ENCODE results near the gene RALB. TPM values are rescaled to one million over a fixed set of nuclear protein-coding genes. Genes with fewer than 3 reads are reported as not detected.
A peak's percentile ranks its signal among the peaks of the same experiment; 100 is the strongest.

RALB gene
- total RNA-seq, 2 experiments from 2014 or later, result 45.7 to 50.4 TPM

DNA sequence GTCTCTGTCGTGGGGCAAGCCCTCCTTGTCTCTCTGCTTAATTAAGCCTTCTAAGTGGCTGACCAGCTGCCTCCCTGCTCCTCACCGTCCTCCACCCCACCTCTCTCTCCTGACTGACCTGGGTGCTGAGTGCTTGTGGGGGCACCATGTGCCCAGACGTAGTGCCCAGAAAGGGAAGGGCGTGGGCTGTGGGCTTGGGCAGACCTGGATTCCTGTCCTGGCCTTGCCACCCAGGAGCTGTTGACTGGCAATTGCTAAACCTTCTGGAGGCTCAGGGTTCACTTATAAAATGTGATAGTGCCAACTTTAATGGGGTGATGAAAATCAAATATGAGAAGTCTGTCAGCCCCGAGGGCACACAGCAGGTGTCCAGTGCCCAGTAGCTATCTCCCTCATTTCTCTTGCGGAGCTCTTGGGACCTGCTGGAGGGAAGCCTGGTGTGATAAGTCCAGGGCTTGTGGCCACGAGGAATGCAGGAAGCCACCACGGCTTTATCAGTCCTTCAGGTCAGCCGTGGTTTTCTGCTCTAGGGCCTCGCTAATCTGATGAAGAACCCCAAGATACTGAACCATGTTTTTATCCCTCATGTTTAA, 71.3 kb downstream of the RALB start:
- Mint-ChIP-seq H3K27me3 (peaks cover 11% of the 10 kb centered on the region), H3K4me3 (no peak overlapping the region), H3K27ac (no peak overlapping the region), H3K36me3 (no peaks in the 10 kb centered on the region), H3K9me3 (no peaks in the 10 kb centered on the region), H3K4me1 (peaks cover 2% of the 10 kb centered on the region)
- POLR2A ChIA-PET, result no interaction called here
- DNase-seq, result no peak
- ATAC-seq (ENCODE audit: low read depth), result no peak

DNA sequence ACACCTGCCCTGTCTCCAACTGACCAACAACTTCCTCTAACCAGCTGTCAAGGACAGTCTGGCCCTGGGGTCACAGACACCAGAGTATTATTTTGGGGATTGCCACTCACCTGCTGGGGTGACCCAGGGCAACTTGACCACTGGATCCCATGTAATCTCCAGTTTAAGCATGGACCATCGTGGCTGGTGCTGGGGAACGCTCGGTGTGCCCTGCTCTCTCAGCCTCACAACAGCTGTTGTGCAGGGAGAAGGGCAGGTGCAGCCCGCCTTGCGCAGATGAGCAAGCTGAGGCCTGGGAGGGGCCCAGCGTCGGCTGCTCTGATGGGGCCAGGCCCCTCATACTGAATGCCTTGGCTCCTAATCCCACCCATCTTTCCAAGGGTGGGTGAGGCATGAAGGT, 72.3 kb downstream of the RALB start:
- DNase-seq (no peak), ATAC-seq (ENCODE audit: low read depth) (no peak)
- no peak overlapping the region for H3K4me3 Mint-ChIP-seq
- H3K27ac Mint-ChIP-seq, result no peak overlapping the region
- H3K4me1 Mint-ChIP-seq, result peaks cover 2% of the 10 kb centered on the region
- H3K36me3 Mint-ChIP-seq, result no peaks in the 10 kb centered on the region
- H3K27me3 Mint-ChIP-seq, result peaks cover 11% of the 10 kb centered on the region
- no peaks in the 10 kb centered on the region for H3K9me3 Mint-ChIP-seq
- POLR2A ChIA-PET, result no interaction called here

DNA sequence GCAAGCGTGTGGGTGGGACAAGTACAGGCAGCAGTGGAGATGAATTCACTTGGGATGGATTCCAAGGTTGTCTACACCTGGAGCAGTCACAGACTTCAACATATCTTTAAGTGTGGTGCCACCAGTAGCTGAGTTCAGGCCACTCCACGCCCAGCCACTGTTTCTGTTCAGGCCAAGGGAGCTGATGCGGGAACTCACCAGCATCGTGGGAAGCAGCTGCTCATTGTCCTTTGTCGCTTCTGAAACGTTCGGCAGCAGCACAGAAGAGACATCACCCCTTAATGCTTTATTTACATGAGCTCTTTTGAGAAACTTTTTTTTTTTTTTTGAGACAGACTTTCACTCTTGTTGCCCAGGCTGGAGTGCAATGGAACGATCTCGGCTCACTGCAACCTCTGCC, 73.4 kb downstream of the RALB start:
- no peak overlapping the region for H3K27ac Mint-ChIP-seq
- POLR2A ChIA-PET, result interaction anchor here (1.1 kb wide), 1 partner anchor 12 kb away, joined by 3 read pairs; no protein-coding TSS in a partner anchor

DNA sequence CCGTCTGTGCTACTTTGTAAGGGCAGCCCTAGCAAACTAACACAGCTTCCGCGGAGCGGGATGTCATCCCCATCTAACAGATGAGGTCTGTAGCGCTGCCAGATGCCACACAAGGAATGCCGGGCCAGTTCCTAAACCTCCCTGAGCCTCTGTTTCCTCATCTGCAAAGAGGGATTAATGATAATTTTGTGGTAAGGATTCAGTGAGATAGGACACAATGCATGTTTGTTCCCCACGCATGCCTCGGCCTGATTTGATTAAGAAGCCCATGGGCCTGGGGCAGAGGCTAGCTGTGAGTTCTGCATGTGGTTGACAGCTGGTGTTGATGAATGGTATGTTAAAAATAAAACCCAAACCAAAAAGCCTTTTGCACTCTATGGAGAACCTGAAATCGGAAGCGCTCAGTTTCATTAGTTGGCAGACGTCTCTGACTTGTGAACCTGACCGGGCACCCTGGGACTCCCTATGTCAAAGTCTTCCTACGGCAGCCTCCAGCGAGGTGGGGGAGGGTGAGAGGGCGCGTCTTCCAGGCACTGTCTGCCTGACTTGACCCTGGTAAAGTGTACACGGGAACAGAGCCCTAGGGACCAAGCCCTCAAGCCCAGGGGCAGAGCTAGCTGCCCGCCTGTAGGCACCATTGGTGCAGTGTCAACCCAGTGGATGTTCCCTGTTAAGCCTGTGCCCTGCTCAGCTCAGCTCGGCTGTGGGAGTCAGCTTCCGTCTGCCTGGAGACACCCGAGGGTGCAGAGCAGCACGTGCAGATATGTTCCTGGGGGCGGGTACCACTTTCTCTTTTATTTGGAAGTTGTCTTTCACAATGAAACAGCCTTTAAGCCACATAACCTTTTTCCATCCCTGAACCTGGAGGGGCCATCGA, 78.5 kb downstream of the RALB start:
- no peak for ATAC-seq (ENCODE audit: low read depth)
- peaks cover 26% of the 10 kb centered on the region for H3K27me3 Mint-ChIP-seq

More for the DNA sequence above, 73.4 kb downstream of the RALB start:
- ATAC-seq (ENCODE audit: low read depth) (no peak), DNase-seq (no peak)
- Mint-ChIP-seq H3K4me3 (no peak overlapping the region), H3K4me1 (peaks cover 2% of the 10 kb centered on the region), H3K27me3 (peaks cover 14% of the 10 kb centered on the region), H3K36me3 (no peaks in the 10 kb centered on the region), H3K9me3 (no peaks in the 10 kb centered on the region)

DNA sequence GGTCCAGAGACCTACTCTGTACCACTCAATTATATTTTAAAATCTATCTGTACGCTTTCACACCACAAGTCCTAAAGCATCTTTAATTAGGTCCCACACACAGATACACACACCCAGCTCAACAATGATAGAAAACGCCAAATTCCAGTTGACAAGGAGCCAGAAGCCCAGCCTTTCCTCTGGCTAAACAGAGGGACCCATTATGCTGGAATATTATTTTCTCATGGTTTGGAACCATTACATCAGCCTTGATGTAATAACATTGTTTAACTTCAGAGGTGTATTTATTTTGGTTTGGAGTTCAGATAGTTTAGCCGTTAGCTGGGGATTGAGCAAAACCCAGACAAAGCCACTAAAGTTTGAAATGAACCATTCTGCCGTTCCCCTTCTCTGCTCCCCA, 79.3 kb downstream of the RALB start:
- H3K27ac Mint-ChIP-seq, result no peak overlapping the region
- no peak overlapping the region for H3K4me3 Mint-ChIP-seq
- ATAC-seq (ENCODE audit: low read depth) (no peak), DNase-seq (no peak)
- H3K36me3 Mint-ChIP-seq, result no peaks in the 10 kb centered on the region
- peaks cover 26% of the 10 kb centered on the region for H3K27me3 Mint-ChIP-seq
- H3K4me1 Mint-ChIP-seq, result no peaks in the 10 kb centered on the region
- POLR2A ChIA-PET, result interaction anchor here (0.6 kb wide), 1 partner anchor 353 kb away, joined by 3 read pairs; no protein-coding TSS in a partner anchor
- H3K9me3 Mint-ChIP-seq, result peaks cover 3% of the 10 kb centered on the region

More for the DNA sequence above, 78.5 kb downstream of the RALB start:
- Mint-ChIP-seq H3K9me3 (peaks cover 3% of the 10 kb centered on the region), H3K36me3 (no peaks in the 10 kb centered on the region), H3K4me1 (no peaks in the 10 kb centered on the region), H3K4me3 (no peak overlapping the region), H3K27ac (no peak overlapping the region)
- no peak for DNase-seq
- POLR2A ChIA-PET, result no interaction called here

DNA sequence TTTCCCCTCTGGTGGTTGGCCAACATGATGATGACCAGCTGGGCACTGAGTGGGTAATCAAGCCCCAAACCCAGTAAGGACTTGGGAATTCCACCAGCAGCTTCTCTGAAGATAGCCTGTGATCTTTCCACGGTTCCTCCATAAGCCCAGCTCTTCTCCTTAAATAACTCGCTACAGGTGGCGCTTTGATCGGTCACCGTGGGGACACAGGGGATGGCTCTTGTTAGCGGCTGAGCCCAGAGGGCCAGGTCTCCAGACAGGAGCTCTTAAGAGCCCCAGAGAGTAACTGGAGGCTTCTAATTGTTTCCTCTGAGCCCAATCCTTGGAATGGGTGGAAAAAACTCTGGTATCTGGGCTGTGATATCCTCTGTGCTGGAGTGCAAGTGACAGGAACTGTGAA, 79.7 kb downstream of the RALB start:
- no peak overlapping the region for H3K27ac Mint-ChIP-seq
- H3K9me3 Mint-ChIP-seq, result peaks cover 3% of the 10 kb centered on the region
- no peak overlapping the region for H3K4me3 Mint-ChIP-seq
- H3K27me3 Mint-ChIP-seq, result peaks cover 23% of the 10 kb centered on the region
- H3K36me3 Mint-ChIP-seq, result no peaks in the 10 kb centered on the region
- DNase-seq (no peak), ATAC-seq (ENCODE audit: low read depth) (no peak)
- POLR2A ChIA-PET, result interaction anchor here (0.6 kb wide), 1 partner anchor 352 kb away, joined by 3 read pairs; no protein-coding TSS in a partner anchor
- H3K4me1 Mint-ChIP-seq, result no peaks in the 10 kb centered on the region

DNA sequence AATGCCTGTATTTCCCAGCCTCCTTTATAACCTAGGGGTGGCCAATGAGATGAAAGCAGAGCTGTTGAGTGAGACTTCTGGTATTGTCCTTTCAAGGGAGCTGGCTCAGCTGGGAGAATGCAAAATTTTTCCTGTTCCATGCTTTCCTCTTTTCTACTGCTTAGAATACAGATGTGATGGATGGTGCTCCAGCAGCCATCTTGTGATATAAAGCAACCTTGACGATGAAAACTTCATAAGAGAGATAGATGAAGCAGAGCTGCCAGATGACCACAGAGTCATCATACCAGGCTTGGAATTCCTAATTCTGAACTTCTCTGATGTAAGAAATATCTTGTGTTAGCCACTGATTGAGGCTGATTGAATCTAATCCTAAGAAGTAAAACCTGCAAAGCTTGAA, 81.4 kb downstream of the RALB start:
- no peak for ATAC-seq (ENCODE audit: low read depth)
- peaks cover 3% of the 10 kb centered on the region for H3K9me3 Mint-ChIP-seq
- no peaks in the 10 kb centered on the region for H3K36me3 Mint-ChIP-seq
- peaks cover 33% of the 10 kb centered on the region for H3K27me3 Mint-ChIP-seq
- POLR2A ChIA-PET, result interaction anchor here (0.6 kb wide), 1 partner anchor 1457 kb away, joined by 3 read pairs; no protein-coding TSS in a partner anchor
- H3K4me3 Mint-ChIP-seq, result no peak overlapping the region
- H3K27ac Mint-ChIP-seq, result no peak overlapping the region
- peaks cover 2% of the 10 kb centered on the region for H3K4me1 Mint-ChIP-seq
- DNase-seq, result no peak

DNA sequence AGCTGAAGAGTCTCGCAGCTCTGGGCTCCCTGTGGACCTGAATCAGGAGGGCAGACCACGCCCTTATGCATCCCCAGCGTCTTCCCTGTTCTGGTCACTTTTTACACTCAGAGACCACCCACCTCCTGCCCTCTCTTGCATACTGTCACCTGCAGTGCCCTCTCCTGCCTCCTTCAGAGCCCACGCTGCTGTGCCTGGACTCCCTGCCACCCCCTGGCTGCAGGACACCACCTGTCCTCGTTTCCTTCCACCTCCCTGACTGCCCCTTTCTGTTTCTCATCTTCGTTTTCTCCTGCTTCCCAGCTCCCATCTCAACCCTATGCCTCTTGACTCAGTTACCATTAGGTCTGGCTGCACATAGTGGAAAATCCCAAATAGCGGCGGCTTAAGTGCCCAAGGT, 84.1 kb downstream of the RALB start:
- Mint-ChIP-seq H3K4me3 (no peak overlapping the region), H3K27ac (no peak overlapping the region), H3K36me3 (no peaks in the 10 kb centered on the region), H3K9me3 (peaks cover 3% of the 10 kb centered on the region), H3K27me3 (peaks cover 42% of the 10 kb centered on the region), H3K4me1 (peaks cover 3% of the 10 kb centered on the region)
- no peak for DNase-seq
- no peak for ATAC-seq (ENCODE audit: low read depth)
- POLR2A ChIA-PET, result no interaction called here

DNA sequence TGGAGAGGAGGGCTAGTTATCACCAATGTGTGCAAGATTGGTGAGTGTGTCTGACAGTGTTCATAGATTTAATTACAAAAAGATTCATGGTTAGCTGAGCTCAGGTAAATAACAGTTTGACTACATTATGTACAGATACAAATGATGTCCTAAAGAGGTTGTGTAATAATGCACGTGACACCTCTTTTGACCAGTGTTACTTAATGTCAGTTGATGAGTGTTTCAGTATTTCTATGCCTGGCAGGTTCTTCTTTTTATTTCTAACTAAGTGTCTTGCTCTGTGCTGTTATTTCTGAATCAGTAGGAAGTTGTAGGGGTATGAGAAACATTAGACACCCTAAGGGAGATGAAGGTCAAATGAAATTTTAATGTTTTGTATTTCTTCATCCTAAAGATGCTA, 85.4 kb downstream of the RALB start:
- H3K9me3 Mint-ChIP-seq, result peaks cover 3% of the 10 kb centered on the region

DNA sequence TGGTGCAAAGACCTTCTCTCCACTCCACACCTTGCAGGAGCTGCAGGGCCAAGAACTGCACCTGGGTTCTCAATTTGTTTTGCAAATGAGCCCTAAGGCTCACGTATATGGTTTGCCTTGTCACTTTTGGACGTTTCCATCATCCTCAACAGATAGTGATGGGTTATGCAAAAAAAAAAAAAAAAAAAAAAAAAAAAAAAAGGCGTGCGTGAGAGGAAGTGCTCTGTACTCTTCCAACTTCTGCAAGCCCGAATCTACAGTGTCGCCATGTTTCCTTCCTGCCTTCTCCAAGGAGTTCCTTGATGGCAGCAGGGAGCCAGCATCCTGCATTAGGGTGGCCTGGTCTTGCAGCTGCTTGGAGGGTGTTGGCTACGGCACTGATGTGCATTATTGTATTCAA, 89.3 kb downstream of the RALB start:
- H3K9me3 Mint-ChIP-seq, result no peaks in the 10 kb centered on the region
- no peak for DNase-seq
- ATAC-seq (ENCODE audit: low read depth), result no peak
- H3K27ac Mint-ChIP-seq, result no peak overlapping the region
- POLR2A ChIA-PET, result no interaction called here
- H3K4me3 Mint-ChIP-seq, result no peak overlapping the region
- peaks cover 55% of the 10 kb centered on the region for H3K27me3 Mint-ChIP-seq
- H3K36me3 Mint-ChIP-seq, result no peaks in the 10 kb centered on the region
- peaks cover 12% of the 10 kb centered on the region for H3K4me1 Mint-ChIP-seq

More for the DNA sequence above, 85.4 kb downstream of the RALB start:
- no peak overlapping the region for H3K27ac Mint-ChIP-seq
- ATAC-seq (ENCODE audit: low read depth) (no peak), DNase-seq (no peak)
- peaks cover 51% of the 10 kb centered on the region for H3K27me3 Mint-ChIP-seq
- peaks cover 5% of the 10 kb centered on the region for H3K4me1 Mint-ChIP-seq
- no peak overlapping the region for H3K4me3 Mint-ChIP-seq
- POLR2A ChIA-PET, result no interaction called here
- H3K36me3 Mint-ChIP-seq, result no peaks in the 10 kb centered on the region

DNA sequence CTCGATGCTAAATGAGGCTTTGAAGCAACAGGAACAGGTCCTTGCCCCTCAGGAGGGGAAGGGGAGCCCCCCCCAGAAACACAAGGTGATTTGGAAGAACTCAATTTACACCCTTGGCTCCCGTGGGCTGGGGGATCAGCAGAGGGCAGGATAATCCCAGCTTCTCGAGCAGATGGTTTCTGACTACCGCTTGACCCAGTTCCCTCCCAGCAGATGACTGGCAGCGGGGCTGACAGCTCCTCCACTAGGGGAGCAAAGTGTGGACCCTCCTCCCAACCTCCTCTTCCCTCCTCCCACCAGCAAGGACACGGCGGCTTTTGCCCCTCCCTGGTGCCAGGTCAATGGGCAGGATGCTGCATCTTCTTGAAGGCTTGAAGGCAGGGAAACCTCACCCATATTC, 89.8 kb downstream of the RALB start:
- no peak overlapping the region for H3K4me3 Mint-ChIP-seq
- H3K9me3 Mint-ChIP-seq, result no peaks in the 10 kb centered on the region
- POLR2A ChIA-PET, result no interaction called here
- ATAC-seq (ENCODE audit: low read depth), result no peak
- peaks cover 17% of the 10 kb centered on the region for H3K4me1 Mint-ChIP-seq
- peaks cover 60% of the 10 kb centered on the region for H3K27me3 Mint-ChIP-seq
- no peak overlapping the region for H3K27ac Mint-ChIP-seq
- H3K36me3 Mint-ChIP-seq, result no peaks in the 10 kb centered on the region
- no peak for DNase-seq

DNA sequence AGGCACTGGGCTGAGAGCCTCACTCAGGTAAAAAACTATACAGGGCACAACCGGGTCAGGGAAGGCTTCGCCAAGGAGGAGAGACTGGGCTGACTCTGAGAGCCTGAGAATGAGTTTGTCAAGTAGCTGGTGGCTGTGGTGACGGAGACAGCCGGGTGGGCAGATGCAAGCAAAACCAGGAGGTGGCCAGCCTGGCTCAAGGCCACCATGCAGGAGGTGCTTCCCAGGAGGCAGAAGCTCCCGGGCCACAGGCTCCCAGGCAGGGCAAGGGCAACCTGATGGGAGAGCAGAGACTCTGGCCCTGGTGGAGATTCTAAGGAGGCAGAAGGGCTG, 90.4 kb downstream of the RALB start:
- ATAC-seq (ENCODE audit: low read depth) (peak; percentile 7), DNase-seq (peak; percentile 39)
- H3K4me1 Mint-ChIP-seq, result peaks cover 17% of the 10 kb centered on the region
- POLR2A ChIA-PET, result no interaction called here
- no peaks in the 10 kb centered on the region for H3K36me3 Mint-ChIP-seq
- peak overlapping the region; percentile 22 for H3K27ac Mint-ChIP-seq
- no peak overlapping the region for H3K4me3 Mint-ChIP-seq
- H3K9me3 Mint-ChIP-seq, result no peaks in the 10 kb centered on the region
- peaks cover 64% of the 10 kb centered on the region for H3K27me3 Mint-ChIP-seq

DNA sequence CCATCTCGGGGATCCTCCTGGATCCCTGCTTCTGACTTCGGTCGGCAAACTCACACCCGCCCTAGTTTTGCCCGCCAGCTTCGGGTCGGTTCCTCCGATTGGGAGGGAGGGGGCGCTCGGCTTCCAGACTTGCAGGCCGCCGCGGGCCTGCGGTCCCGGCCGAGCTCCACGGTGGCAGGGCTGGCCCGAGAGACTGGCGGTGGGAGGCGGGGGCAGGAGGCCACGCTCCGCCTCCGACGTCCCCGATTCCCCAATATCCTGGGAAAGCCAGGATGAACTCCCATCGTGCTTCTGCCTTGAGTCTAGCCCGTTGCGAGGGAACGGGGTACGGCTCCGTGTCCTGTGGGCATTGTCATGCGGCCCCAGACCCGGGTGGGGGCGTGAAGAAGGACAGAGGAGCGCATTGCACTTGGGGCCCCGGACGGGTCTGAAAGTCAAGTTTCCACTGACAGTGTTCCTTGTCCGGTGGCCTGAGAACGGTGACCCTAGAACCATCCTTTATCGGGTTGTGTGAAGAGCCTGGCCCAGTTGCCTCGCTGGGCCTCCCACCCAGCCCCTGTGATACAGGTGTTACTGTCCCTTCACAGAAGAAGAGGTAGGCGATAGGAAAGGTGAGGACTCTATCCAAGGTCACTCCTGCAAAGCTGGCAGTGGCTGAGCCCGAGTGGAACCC, 90.9 kb downstream of the RALB start:
- Mint-ChIP-seq H3K27me3 (peaks cover 65% of the 10 kb centered on the region), H3K4me3 (peak overlapping the region; percentile 28), H3K4me1 (peaks cover 17% of the 10 kb centered on the region), H3K9me3 (no peaks in the 10 kb centered on the region), H3K27ac (no peak overlapping the region), H3K36me3 (no peaks in the 10 kb centered on the region)
- ATAC-seq (ENCODE audit: low read depth) (peak; percentile 51), DNase-seq (peak; percentile 72)
- POLR2A ChIA-PET, result no interaction called here
